Measurements from ENCODE around the gene RBKS. TPM values are rescaled to one million over a fixed set of nuclear protein-coding genes. Genes with fewer than 3 reads are reported as not detected.
"Not testable (repeated sequence)": the region's sequence is repeated elsewhere in the genome, so short reads cannot be mapped to it uniquely, and the experiment has no call there.

RBKS gene
- total RNA-seq, 1 donor from 2014 or later, result 3.9 TPM

DNA sequence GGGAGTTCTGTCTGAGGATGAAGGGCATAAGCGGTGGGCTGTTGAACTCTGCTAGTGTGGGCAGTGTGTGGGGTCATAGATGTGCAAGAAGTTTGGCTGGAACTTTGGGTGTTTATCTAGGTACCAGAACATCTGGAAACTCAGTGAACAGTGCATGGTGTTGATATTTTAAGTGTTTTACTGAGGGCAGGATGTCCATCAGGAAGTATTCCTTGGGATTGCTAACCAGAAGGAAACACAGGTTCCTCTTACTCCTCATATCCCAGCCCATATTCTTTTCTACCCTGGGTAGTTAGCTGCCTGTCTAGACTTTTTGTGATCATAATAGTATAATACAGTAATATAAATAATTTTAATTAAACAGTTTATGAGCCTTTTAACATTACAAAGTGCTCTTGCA, 15.9 kb upstream of the RBKS start:
- DNase-seq (ENCODE audit: low spot score), result no peak

DNA sequence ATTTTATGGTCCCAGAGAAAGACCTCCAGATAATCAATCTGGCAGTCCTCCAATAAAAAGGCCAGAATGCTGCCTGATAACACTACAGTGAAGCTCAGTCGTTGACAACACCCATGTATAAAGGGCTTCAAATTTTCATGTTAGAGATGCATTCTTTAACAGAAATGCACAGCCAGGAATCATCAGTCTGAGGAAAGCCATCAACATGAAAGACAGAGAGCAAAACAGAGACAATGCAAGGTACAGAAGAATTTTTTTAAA, 14.1 kb upstream of the RBKS start:
- DNase-seq (ENCODE audit: low spot score), result no peak

DNA sequence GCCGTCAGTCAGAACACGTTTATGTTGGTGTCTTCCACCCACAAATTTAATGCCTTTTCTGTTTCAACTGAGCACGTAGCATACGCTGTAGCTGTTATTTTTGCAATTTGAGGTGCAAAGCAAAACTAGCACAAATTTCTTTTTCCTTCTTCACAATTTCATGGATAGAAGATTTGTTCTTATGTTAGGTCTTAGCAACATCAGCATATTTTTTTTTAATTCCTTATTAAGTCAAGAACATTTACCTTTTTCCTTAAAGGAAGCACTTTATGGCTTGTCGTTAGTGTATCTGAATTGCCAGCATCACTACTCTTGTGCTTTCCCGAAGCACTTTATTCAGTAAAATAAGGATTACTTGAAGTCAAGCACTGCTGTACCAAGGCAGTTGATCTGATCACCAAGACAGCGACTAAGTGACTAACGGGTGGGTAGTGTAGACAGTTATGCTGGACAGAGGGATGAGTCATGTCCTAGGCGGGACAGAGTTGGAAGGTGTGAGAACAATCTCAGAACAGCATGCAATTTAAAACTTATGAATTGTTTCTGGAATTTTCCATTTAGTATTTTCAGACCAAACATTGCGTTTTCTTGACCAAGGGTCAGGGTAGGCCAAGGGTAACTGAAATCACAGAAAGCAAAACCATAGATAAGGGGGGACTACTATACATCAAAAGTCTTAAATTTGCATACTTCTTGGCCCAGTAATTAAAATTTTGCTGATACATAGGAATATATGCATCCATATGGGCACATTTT, 13.6 kb upstream of the RBKS start:
- no peak for DNase-seq (ENCODE audit: low spot score)

DNA sequence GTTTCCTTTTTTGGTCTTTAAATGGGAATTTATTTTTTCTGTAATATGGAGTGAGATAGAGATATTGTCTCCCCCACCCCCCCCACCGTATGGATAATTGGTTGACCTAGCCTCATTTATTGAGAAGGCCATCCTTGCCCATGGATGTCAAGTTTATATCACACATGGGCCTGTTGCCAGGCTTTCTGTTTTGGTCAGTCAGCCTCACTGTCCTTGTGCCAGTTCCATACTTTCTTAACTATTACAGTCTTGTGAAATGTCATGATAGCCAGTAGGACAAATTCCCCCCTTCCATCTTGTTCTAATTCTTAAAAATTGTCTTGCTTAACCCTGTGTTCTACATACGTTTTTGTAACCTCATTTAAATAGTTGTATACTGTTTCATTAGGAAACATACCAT, 12.8 kb upstream of the RBKS start:
- no peak for DNase-seq (ENCODE audit: low spot score)

DNA sequence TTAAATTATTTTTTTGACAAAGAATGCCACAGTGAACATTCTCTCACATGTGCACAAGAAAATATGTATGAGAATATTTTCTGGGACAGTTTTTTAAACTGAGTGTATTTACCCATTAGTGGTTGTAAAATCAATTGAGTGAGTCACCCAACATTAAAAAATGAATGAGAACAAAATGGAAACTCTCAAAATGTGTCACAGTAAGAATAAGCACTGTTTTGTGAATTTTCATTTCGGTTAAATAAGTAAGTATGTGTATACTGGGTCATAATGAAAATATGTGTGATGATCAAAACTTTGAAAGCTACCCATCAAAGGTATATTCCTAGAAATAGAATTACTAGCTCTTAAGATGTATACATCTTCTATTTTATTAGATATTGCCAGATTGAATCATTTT, 11.9 kb upstream of the RBKS start:
- DNase-seq (ENCODE audit: low spot score), result no peak

DNA sequence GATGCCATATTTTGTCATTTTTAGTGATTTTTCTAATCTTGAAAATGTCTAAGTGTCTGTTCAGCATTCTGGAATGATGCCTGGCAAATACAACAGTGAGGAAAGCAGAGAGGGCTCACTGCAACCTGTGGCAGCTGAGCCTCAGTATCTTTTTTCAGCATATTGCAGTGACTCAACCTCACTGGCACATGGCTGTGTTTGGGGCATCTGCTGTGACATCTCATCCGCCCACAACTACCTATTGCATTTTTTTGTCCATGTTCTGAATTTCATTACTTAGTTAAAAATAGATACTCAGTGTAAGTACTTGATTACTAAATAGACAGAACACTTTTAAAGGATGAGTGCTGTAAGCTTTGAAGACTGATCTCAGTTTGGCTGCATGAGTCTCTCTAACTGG, 11.0 kb upstream of the RBKS start:
- DNase-seq (ENCODE audit: low spot score), result no peak

DNA sequence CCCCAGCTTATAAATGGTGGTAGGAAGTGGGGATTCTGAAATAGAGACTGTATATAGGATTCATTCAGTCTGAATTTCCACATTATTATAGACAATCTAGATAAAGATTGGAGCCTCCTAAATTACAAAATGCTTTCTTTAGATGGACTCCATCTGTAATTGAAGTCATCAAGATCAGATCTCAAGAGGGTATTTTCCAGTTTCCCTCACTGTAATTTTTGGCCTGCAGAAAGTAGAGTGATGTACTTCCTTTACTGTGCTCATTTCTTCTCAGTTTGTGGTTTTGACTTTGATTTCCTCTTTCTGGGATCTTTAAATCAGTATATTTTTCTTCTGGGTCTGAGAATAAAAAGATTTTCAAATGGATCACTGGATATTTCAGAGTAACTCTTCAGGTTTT, 7.5 kb upstream of the RBKS start:
- DNase-seq (ENCODE audit: low spot score), result no peak

DNA sequence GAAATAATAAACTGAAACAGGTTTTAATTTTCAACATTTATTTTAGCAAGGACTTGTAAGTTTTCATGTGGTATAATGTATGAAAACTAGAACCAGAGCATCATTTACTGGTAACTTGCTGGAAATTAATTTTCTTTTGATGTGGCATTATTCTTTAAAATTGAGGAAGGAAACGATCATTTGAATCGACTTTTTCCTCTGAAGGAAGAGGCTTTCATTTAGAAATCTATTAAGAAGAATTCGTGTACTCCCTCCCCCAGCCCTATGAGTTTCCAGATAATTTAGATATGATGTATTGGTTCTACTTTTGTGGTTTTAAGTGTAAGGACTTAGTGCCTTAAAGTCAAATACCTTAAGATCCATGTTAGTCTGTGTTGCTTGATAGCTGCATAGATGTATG, 2.8 kb upstream of the RBKS start:
- DNase-seq (ENCODE audit: low spot score), result no peak

DNA sequence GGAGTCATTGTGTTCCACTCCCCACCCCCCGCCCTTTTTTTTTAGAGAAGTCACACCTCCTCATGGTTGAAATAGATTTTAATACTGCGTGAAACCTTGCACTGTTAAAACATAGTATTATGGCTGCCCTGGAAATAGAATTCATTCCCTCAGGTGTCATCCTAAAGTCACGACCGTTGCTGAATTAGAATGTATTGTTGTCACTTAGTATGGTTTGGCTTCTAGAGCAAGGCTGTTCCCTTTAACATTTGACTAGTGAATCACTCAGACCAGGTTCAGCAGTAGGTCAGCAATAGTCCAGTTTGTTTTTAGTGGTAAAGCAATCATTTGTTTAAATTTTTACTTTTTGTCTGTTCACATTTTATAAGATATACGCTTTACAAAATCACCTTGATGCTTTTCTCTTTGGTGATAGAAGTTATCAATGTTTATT, 1.5 kb upstream of the RBKS start:
- no peak for DNase-seq (ENCODE audit: low spot score)

DNA sequence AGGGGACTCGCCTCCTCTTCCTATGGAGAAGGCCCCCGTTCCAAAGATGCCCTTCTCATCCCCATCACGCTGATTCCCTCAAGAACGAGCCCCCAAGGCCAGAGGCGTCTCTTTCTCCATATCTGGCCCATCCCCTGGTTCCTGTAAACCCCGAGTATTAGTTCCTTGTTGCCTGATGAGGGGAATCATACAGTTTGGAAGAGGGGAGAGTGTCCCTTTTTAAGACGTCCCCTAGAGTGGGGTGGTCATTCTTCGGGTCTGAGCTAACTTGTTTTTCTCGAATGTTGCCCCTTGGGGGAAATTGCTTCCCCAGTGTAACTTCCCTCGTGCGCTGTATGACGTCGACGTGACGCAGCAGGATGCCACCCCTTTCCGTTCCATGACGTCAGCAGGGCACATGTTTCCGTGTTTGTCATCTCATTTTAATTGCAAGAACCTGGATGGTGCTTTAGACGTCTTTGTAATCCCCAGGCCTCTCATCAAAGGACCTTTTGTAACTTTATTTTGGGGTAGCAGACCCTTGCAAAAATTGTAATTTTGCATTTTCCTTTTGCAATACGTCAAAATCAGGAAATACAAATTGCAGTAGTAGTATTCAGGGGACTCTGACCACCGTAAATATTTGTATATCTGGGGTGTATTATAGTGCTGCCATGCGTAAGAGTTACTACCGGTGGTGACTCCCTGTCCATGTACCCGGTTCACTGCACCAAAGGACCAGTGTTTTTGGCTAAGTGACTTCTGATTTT, 911 bp upstream of the RBKS start:
- peak; percentile 91 for DNase-seq (ENCODE audit: low spot score)

DNA sequence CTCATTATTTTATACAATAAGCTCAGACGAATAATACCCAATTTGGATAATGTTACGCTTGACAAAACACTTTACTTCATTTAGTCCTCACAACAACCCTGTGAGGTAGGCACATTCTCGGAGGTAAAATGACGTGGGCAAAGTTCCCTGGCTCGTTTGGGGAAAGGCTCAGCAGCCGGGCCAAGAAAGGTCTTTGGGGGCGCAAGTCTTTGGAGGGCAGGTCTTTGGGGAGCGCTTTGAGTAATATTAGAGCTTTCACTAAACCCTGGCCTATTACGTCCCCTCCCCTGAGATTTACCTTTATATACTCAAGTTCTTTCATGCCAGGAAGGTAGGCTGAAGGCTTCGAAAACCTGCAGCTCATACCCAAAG, 427 bp downstream of the RBKS start:
- DNase-seq (ENCODE audit: low spot score), result peak; percentile 16

DNA sequence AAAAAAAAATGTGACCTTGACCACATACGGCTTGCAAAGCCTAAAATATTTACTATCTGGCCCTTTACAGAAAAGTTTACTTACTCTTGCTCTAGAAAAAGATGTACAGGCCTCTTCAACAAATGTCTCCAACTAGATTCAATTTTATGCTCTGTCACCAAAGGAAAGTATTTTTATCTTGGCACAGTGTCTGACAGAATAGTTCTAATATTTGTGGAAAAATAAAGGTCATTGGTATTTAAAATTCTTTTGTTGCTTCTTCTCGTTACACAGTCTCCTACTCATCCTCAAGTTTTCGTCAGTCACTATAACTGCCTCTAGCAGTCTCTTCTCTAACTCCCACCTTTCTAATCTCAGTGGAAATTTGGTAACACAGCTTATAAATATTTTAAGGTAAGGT, 1.4 kb downstream of the RBKS start:
- DNase-seq (ENCODE audit: low spot score), result no peak

DNA sequence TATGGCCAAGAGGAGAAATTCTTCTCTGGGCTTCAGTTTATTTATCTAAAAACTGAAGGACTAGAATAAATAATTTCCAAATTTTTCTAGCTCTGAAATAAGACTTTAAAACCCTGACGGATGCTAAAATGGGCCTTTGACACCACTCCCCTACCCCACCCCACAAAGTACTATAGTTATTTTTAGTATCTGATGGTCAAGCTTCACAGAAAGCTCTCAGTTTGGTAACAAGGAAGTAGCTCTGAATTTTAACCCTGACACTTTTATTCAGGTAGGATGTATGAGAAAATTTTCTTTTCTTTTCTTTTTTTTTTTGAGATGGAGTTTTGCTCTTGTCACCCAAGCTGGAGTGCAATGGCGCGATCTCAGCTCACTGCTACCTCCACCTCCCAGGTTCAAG, 2.4 kb downstream of the RBKS start:
- DNase-seq (ENCODE audit: low spot score), result no peak

DNA sequence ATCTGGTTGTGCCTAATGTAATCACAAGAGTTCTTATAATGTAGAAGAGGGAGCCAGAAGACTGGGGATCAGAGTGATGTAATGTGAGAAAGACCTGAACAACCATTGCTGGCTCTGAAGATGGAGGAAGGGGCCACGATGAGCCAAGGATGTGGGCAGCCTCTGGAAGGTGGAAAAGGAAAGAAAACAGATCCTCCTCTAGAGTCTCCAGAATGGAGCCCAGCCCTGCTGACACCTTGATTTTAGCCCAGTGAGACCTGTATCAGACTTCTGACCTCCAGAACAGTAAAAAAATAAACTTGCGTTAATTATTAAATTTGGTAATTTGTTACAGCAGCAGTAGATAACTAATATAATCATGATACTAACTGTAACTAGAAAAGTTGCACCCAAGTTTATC, 3.1 kb downstream of the RBKS start:
- DNase-seq (ENCODE audit: low spot score), result no peak

DNA sequence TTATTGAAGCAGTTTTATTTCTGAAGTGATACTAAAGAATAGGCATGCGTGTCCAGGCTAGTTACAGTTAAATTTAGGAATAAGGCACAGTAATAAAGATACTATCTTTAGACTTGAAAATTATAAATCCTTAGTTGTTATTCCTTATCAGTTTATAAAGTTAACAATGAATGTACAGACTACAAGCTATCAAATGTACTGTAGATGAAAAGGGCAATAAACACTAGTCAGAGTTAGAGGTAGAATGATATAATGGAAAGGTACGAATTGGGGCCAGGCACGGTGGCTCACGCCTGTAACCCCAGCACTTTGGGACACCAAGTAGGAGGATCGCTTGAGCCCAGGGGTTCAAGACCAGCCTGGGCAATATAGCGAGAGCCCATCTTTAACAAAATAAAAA, 3.9 kb downstream of the RBKS start:
- no peak for DNase-seq (ENCODE audit: low spot score)

DNA sequence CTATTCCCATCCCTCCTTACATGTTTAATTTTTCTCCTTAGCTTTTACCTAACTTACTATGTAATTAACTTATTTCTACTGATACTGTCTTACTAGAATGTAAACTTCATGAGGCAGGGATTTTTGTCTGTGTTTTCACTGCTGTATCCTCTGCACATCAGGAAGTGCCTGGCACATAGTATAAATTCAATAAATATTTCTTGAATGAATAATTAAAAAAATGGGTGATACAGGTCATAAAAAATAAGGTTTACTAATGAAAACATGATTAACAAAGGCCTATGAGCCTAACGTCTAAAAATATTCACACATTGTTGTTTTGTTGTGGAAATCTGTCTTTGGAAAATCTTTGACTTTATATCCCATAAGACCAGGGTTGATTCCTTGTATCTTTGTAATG, 4.5 kb downstream of the RBKS start:
- no peak for DNase-seq (ENCODE audit: low spot score)

DNA sequence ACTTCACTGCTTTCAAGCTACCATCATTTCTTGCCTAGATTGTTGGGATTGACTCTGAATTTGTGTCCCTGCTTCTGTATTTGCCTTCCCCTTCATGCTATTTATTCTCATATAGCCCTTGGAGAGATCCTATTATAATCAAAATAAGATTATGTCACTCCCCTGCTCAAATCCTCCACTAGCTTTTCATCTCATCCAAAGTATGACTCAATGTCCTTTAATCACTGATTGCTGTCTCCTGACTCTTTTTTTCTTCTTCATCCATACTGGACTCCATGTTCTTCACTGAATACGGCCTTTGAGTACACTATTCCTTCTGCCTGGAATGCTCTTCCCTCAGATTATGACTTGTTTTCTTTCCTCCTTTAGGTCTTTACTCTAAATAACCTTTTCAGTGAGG, 5.0 kb downstream of the RBKS start:
- DNase-seq (ENCODE audit: low spot score), result no peak

DNA sequence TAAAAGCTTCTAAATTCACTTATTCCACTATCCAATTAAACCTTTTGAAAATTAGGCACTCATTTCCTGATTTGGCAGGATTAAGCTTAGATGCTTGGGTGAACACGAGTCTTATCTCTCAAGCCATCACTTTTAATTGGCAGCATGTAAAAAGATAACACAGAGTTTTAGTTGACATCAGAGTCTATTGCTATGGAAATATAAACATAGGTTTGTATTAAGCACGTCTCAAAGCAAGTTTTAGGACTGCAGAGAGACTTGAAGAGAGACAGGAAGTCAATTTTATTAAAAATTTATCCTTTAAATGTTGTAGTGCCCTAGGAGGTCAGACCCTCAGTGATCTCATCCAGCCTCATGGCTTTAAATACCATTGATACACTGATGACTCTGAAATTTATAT, 5.6 kb downstream of the RBKS start:
- DNase-seq (ENCODE audit: low spot score), result no peak

DNA sequence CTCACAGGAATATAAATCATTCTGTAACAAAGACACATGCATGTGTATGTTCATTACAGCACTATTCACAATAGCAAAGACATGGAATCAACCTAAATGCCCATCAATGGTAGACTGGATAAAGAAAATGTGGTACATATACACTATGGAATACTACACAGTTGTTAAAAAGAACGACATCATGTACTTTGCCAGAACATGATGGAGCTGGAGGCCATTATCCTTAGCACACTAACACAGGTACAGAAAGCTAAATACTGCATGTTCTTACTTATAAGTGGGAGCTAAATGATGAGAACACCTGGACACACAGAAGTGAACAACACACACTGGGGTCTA, 7.6 kb downstream of the RBKS start:
- DNase-seq (ENCODE audit: low spot score), result not testable (repeated sequence)

DNA sequence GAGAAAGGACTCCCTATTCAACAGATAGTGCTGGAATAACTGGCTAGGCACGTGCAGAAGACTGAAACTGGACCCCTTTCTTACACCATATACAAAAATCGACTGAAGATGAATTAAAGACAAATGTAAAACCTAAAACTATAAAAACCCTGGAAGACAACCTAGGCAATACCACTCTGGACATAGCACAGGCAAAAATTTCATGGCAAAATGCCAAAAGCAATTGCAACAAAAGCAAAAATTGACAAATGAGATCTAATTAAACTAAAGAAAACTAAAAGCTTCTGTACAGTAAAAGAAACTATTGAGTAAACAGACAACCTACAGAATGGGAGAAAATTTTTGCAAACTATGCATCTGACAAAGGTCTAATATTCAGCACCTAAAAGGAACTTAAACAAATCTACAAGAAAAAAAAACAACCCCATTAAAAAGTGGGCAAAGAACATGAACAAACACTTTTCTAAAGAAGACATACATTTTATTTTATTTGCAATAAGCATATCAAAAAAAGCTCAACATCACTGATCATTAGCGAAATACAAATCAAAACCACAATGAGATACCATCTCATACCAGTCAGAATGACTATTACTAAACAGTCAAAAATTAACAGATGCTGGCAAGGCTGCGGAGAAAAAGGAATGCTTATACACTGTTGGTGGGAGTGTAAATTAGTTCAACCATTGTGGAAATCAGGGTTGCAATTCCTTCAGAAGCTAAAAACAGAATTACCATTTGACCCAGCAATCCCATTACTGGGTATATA, 8.2 kb downstream of the RBKS start:
- not testable (repeated sequence) for DNase-seq (ENCODE audit: low spot score)

DNA sequence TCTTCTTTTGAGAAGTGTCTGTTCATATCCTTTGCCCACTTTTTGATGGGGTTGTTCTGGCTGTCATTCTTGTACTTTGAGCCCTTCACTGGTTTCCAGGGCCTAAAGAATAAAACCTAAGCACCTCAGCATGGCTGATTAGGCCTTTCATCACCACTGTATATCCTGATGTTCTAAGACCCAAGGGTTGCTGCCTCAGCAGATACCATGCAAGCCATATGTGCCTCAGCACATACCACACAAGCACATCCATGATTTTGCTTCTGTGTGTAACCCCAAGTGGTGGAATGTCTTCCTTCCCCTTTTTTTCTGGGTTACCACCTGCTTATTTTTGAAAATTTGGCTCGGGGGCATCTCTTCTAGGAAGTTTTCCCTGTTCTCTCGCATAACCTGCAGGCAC, 11.4 kb downstream of the RBKS start:
- no peak for DNase-seq (ENCODE audit: low spot score)

DNA sequence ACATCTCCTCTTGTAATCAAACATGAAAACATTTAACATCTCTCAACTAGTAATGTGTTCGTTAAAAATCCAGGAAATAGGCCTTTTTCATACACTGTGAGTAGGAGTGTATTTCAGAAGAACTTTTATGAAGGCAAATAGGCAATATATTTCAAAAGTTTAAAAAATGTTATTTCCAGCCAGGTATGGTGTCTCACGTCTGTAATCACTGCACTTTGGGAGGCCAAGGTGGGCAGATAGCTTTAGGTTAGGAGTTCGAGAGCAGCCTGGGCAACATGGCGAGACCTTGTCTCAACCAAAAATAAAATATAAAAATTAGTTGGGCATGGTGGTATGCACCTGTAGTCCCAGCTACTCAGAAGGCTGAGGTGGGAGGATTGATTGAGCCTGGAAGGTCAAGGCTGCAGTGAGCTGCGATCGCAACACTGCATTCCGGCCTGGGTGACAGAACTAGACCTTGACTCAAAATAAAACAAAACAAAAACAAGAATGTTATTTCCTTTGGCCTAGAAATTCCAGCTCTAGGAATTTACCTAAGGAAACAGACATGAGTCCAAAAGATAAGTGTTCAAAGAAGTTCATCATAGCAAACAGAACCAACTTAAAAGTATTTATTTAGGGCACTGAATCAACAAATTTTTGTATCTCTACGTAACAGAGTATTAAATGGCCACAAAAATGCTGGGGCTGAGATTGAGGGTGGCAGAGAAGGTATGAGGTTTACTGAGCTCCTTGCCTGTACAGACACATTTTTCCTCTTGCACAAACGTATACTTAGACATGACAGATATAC, 14.9 kb downstream of the RBKS start:
- DNase-seq (ENCODE audit: low spot score), result no peak

Data from mucosa of gallbladder (tissue), 1 donor.